Measurements from ENCODE around the gene EEF1G.
A peak's percentile ranks its signal among the peaks of the same experiment; 100 is the strongest.
"Not testable (repeated sequence)": the region's sequence is repeated elsewhere in the genome, so short reads cannot be mapped to it uniquely, and the experiment has no call there.

Gene EEF1G

DNA sequence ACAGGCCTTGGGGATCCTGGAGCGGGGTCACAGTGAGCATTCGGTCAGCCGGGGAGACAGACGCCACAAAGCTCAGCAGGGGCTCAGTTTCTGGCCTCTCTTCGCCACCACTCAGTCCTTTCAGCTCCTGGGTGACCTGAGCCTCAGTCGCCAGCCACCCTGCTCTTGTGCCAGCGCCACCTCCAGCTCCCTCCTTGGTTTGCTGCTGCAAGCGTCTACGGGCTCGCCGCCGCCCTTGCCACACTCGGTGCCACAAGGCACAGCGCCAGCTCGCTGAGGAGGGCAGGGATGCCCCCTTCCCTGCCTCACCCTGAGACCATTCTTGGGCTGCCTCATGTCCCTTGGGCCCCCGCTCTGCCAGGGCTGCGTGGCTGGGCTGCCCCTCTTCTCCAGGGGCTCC, 1.5 kb upstream of the EEF1G start:
- DNase-seq = no peak

GRCh38 chr11:62574363-62575071, 826 bp upstream of the EEF1G start:
- peak; percentile 38 for DNase-seq

- peak; percentile 12 for DNase-seq
Observed at GRCh38 chr11:62573006-62573591, 592 bp downstream of the EEF1G start.

- no peak for DNase-seq
Observed at GRCh38 chr11:62572431-62572830, 1.3 kb downstream of the EEF1G start.

DNA sequence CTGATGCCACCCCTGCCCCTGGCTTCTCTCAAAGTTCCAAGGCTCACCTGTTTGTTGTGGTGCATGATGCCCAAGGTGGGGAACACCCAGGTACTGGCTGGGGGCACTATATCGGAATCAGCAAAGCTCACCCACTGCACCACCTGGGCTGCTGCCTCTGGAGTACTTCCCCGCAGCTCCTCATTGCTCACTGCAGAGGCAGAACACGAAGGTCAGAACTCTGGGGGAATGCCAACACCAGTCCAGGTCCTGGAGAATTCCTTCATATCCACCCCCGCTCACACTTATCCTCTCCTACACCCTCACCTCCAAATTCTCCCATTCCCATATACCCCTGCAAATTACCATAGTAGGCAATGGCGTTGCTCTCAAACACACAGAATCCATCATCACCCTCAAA, 2.2 kb downstream of the EEF1G start:
- not testable (repeated sequence) for DNase-seq

GRCh38 chr11:62570903-62571302, 2.8 kb downstream of the EEF1G start:
- not testable (repeated sequence) for DNase-seq

GRCh38 chr11:62569611-62570010, 4.1 kb downstream of the EEF1G start:
- no peak for DNase-seq

- no peak for DNase-seq
Observed at GRCh38 chr11:62567018-62567633, 6.6 kb downstream of the EEF1G start.

- no peak for DNase-seq
Observed at GRCh38 chr11:62566247-62566646, 7.4 kb downstream of the EEF1G start.

DNA sequence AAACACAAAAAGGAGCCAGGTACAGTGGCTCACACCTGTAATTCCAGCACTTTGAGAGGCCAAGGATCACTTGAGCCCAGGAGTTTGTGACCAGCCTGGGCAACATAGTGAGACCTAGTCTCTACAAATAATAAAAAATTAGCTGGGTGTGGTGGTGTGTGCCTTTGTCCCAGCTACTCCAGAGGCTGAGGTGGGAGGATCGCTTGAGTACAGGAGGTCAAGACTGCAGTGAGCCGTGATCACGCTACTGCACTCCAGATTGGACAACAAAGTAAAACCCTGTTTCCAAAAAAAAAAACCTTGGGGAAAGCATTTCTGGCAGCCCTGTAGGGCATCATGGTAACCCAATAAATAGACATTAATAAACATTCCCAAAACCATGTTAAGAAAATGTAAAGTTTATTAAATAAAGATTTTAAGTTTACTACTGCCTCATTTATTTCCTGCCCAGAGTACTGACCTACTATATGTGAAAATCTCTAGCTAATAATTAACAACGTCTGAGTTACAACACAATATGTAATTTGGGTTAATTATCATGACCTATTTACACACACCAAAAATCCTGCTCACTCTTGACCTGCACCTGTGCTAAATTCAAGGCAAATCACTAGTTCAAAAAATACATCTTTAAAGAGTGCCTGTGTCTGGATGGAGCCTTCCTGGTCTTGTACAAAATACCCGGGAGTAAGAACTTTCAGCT, 8.4 kb downstream of the EEF1G start:
- no peak for DNase-seq

DNA sequence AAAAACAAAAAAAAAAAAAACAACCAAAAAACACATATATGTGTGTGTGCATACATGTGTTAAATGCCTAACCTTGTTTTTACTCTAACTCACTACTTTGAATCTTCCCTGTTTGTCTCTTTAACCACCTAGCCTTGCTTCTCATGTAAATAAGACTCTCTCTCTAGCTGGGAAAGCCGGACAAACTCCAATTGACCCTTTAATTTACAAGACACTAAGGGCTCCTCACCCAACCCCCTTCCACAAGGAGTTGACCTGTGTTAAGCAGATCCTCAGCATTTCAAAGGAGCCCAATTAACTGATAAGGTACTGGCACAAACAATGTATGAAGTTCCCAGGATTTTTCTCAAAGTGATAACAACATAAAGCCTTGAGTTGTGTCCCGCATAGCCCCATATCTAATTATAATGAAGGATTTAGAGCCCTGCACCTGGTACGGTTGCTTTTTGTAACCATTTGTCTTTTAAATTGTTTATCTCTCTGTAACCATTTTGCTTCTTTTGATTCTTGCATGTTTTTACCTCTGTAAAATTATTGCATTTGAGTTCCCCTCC, 11.9 kb downstream of the EEF1G start:
- not testable (repeated sequence) for DNase-seq

GRCh38 chr11:62560566-62561103, 13.1 kb downstream of the EEF1G start:
- peak; percentile 98 for DNase-seq

DNA sequence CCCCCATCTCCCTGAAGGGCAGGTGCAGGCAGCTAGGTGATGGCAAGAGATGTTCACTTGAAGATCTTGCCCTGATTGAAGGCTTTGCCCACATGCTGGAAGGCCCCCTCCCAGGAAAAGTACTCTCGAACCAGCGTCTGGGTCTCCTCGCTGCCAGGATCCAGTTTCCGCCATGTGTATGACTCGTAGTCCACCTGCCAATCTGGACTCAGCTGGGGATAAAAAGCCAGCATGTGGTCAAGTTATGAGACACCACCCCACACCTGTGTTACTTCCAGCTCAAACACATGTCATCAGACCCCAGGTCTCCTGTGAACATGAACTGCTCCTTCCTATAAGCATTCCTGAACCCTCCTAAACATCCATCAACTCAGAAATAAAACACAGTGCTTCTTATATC, 14.1 kb downstream of the EEF1G start:
- DNase-seq = not testable (repeated sequence)

GRCh38 chr11:62559204-62559603, 14.5 kb downstream of the EEF1G start:
- DNase-seq = no peak

- DNase-seq = no peak
Observed at GRCh38 chr11:62558669-62559068, 15.0 kb downstream of the EEF1G start.

DNA sequence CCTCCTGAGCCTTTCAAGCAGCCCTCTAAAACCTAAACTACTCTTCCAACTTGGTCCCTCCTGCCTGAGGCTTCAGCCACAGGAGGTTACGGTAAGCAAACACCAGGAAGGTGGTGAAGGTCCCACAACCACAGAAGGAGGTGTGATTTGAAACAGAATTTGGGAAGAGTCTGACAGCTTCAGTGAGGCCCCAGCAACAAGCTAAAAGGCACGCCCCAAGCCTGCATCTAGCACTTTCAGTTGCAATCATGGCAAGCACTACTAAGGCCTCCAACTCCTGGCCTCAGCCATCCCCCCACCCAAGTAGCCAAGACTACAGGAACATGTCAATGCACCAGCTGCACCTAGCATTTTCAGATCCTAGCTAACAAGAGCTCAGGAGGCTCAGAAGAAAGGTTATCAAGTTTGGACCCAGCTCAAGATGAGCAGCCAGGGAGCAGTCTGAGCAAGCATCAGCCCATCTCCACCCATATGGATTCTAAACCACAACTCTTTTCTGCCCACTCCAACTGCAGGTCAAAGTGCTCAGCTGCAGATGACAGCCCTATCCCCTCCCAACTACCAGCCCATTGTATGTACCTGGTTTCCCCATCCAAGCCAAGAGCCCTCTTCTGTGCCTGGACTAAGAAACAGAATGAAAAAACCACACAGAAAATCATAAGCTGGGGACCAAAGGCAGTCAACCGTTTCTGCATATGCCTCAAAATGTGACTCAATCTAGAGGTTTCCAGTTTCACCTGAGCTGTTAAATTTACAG, 16.6 kb downstream of the EEF1G start:
- no peak for DNase-seq

- peak; percentile 95 for DNase-seq
Observed at GRCh38 chr11:62556108-62556874, 17.4 kb downstream of the EEF1G start.

DNA sequence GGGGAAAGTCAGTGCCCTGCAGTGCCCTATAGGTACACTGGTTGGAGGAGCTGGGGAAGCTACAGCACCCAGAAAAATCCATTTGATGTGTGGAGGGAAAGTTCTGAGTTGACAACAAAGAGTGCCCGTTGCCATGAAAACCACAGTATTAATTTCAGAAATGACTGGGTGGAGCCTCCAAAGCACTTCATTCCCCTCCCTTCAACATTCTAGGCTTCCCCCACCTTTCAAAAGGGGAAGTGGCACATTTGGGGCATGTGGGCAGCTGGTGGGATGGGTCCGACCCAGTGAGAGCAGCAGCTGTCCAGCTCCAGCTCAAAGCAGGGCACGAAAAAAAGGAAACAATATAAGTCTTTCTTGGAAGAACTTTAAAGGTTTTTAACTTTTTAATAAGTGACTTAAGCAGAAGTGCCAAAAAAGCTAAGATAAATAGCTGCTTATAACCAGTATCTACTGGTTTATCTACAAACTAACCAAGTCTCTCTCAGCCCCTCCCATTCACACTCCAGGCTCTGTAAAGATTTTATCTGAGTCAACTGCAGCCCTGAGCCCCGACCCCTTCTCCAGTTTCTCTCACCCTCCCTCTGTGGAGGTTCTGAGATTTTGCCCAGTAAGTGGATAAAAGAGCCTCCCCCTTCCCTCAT, 18.1 kb downstream of the EEF1G start:
- peak; percentile 54 for DNase-seq

DNA sequence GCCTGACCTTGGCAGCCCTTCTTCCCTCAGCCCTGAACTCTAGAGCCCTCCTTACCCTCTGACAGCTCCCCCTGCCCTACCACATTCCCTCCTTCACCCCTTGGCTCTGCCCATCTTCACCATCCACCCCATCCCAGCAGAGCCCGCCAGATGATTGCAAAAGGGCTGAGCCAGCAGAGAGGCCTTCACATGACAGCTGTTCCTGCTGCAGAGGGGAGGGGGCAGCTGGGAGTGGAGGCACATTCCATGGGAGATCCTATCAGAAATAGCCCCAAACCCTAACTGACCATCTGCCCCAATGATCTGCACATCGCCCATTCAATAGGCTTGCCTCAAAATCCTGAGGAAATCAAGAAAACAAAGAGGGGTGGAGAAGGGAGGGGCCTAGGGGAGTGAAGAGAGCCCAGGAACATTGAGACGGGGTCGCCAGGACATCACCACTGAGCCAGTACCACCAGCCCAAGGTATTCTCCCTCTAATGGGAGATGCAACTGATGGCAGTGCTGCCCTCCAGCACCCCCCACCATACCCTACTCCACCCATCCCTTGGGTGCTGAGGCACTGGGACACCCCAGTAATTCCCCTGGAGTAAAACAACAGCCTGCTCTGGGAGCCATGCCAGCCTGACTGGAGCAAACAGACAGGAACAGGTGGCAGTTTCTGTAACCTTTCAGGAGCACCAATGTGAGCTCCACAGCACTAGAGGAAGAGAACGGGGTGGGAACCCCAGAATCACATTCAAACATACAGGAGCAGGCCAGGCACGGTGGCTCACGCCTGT, 19.1 kb downstream of the EEF1G start:
- no peak for DNase-seq

DNA sequence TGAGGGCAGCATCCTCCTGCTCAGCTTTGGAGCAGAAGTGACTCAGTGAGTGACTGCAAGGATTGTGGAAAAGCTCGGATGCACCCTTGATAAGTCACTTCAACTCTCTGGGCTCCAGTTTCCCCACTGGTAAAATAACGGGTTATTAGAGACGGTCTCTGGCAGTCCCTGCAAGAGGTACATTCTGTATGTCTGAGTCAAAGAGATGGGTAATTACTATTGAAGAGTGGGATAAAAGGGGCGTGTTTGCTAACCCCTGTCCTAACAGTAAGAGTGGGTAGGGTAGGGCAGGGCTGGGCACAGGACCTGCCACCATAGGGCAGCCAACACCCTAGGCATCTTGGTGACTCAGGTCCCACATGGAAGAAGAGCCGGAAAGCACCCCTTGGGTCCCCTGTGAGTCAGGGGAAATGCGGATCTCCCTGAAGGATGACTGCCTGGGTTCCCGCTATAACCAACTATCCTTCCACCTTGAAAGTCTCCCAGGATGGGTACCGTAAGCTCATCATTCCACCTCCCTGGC, 19.8 kb downstream of the EEF1G start:
- DNase-seq = peak; percentile 97

All from fibroblast of skin of right biceps (primary cell).